Activated CD8-positive, alpha-beta memory T cell treated with anti-CD3 and anti-CD28 coated beads, Interleukin-2, amount 50 U/mL, for 1 hour (primary cell): Measurements from ENCODE around the gene SMARCD2.
"Not testable (repeated sequence)": the region's sequence is repeated elsewhere in the genome, so short reads cannot be mapped to it uniquely, and the experiment has no call there.

Experiments
- DNase-seq: peaks from one replicate; pipeline ENCODE4 v3.0.0-alpha.2; 2020; ENCODE audit errors: extremely low read depth

SMARCD2 gene

GRCh38 chr17:63800783-63801182, 41.7 kb downstream of the SMARCD2 start:
- DNase-seq = no peak

GRCh38 chr17:63798572-63799106, 43.8 kb downstream of the SMARCD2 start:
- no peak for DNase-seq

GRCh38 chr17:63796375-63796774, 46.1 kb downstream of the SMARCD2 start:
- not testable (repeated sequence) for DNase-seq

DNA sequence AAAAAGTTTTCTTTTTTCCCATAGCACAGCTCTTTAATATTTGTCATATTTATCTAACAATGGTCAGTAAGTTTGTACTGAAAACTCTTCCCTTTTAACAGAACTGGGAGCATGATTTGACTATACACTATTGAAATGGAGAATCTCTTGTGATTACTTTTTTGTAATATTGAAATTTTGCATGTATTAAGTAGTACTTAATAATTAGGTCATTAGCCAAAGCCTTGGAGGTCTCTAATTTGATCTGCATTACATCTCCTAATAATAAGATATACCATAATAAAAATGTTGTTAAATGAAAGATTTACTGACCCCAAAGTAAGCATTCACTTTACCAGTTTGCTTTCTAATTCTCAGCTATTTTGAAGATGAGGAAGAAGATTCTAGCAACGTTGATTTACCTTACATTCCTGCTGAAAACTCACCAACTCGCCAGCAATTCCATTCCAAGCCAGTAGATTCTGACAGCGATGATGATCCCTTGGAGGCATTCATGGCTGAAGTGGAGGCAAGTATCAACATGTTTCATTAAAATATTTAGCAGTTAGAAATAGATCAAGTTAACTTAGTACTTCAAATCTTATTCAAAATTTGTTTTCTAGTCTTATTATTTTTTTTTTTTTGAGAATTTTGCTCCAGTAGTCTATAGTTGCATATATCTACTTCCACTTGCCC, 50.3 kb downstream of the SMARCD2 start:
- DNase-seq = no peak

GRCh38 chr17:63790057-63790456, 52.4 kb downstream of the SMARCD2 start:
- DNase-seq = no peak

- DNase-seq = no peak
Measured at GRCh38 chr17:63786971-63787711, 55.3 kb downstream of the SMARCD2 start.

GRCh38 chr17:63786117-63786516, 56.4 kb downstream of the SMARCD2 start:
- no peak for DNase-seq

- DNase-seq = no peak
Measured at GRCh38 chr17:63785556-63785955, 56.9 kb downstream of the SMARCD2 start.

GRCh38 chr17:63783522-63783921, 59.0 kb downstream of the SMARCD2 start:
- DNase-seq = no peak
